Breast epithelium (tissue), 3 donors: ENCODE data around the gene SPACDR.

Experiments used
- POLR2AphosphoS5 ChIP-seq, 3 donors: sonication (generic); formaldehyde crosslinking; IDR thresholded peaks; one replicate each; pipeline ENCODE4 v1.6.1; 2017; ENCODE audit warnings: antibody characterized with exemption in 3 of 3
- TF ChIP-seq, protein P1 (sequence below), 3 donors: fragments of 450-650 bp; IDR thresholded peaks; one replicate each; pipeline ENCODE4 v1.5.1; 2016 to 2017; ENCODE audit warnings: antibody characterized with exemption in 3 of 3, mild to moderate bottlenecking in 3 of 3, moderate library complexity in 3 of 3

DNA sequence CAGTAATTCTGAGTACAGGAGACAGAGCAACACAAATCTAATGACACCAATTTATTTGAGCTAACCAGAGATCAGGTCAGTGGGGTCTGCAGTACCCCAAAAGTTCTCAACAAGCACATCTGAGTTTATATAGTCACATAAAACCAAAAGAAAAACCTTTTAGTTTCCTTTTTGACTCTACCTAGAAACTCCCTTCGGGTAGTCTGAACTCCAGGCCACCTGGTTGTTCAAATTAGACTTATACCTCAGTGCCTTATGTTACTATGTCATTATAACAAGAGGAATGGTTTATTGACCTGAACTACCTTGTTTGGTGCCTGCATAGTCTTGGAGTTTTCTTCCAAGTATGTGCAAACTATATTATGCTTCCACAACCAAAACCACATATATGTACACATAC is 50.2 kb downstream of the SPACDR start:
- TF ChIP-seq, protein P1, sequence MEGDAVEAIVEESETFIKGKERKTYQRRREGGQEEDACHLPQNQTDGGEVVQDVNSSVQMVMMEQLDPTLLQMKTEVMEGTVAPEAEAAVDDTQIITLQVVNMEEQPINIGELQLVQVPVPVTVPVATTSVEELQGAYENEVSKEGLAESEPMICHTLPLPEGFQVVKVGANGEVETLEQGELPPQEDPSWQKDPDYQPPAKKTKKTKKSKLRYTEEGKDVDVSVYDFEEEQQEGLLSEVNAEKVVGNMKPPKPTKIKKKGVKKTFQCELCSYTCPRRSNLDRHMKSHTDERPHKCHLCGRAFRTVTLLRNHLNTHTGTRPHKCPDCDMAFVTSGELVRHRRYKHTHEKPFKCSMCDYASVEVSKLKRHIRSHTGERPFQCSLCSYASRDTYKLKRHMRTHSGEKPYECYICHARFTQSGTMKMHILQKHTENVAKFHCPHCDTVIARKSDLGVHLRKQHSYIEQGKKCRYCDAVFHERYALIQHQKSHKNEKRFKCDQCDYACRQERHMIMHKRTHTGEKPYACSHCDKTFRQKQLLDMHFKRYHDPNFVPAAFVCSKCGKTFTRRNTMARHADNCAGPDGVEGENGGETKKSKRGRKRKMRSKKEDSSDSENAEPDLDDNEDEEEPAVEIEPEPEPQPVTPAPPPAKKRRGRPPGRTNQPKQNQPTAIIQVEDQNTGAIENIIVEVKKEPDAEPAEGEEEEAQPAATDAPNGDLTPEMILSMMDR (IDR thresholded peaks at IDR 0.05), result no peak
- TF ChIP-seq POLR2AphosphoS5 (IDR thresholded peaks at IDR 0.05), result no peak
